Left kidney (tissue), 2 donors: ENCODE measurements around the gene PABPC1L. TPM values are rescaled to one million over a fixed set of nuclear protein-coding genes. Genes with fewer than 3 reads are reported as not detected.

Source experiments
- DNase-seq: peaks from one replicate; pipeline ENCODE4 v3.0.0-alpha.2; 2013
- polyA plus RNA-seq: library from polyadenylated mRNA; unstranded; fragments of 120-200 nt; gene quantifications from one replicate; pipeline ENCODE4 v1.2.1, GENCODE V29; 2013; ENCODE audit not compliant: insufficient read length

Gene PABPC1L
- polyA plus RNA-seq, 1 donor = 105 TPM

GRCh38 chr20:44896583-44896982 lies 13.3 kb upstream of the PABPC1L start:
- no peak for DNase-seq

GRCh38 chr20:44897133-44897532 lies 12.7 kb upstream of the PABPC1L start:
- DNase-seq = no peak

GRCh38 chr20:44900231-44900854 lies 9.5 kb upstream of the PABPC1L start:
- no peak for DNase-seq

GRCh38 chr20:44901974-44902373 lies 7.9 kb upstream of the PABPC1L start:
- no peak for DNase-seq

GRCh38 chr20:44904377-44904776 lies 5.5 kb upstream of the PABPC1L start:
- DNase-seq = no peak

- DNase-seq = no peak
Observed at GRCh38 chr20:44908987-44909871, 631 bp upstream of the PABPC1L start.

GRCh38 chr20:44910690-44911262 lies 916 bp downstream of the PABPC1L start:
- DNase-seq = no peak

- DNase-seq = peak; percentile 50
Observed at GRCh38 chr20:44911264-44911921, 1.5 kb downstream of the PABPC1L start.

- DNase-seq = no peak
Observed at GRCh38 chr20:44912189-44912588, 2.3 kb downstream of the PABPC1L start.

- DNase-seq = no peak
Observed at GRCh38 chr20:44914924-44915323, 5.1 kb downstream of the PABPC1L start.

GRCh38 chr20:44916586-44916985 lies 6.7 kb downstream of the PABPC1L start:
- DNase-seq = no peak

GRCh38 chr20:44917399-44917798 lies 7.5 kb downstream of the PABPC1L start:
- DNase-seq = no peak

- DNase-seq = no peak
Observed at GRCh38 chr20:44918342-44918741, 8.5 kb downstream of the PABPC1L start.

- DNase-seq = no peak
Observed at GRCh38 chr20:44918761-44919160, 8.9 kb downstream of the PABPC1L start.

- DNase-seq = no peak
Observed at GRCh38 chr20:44921447-44921846, 11.6 kb downstream of the PABPC1L start.

GRCh38 chr20:44924541-44924940 lies 14.7 kb downstream of the PABPC1L start:
- DNase-seq = no peak

GRCh38 chr20:44928595-44928994 lies 18.7 kb downstream of the PABPC1L start:
- no peak for DNase-seq

GRCh38 chr20:44930517-44931168 lies 20.8 kb downstream of the PABPC1L start:
- DNase-seq = no peak

GRCh38 chr20:44931911-44932310 lies 22.1 kb downstream of the PABPC1L start:
- no peak for DNase-seq

- no peak for DNase-seq
Observed at GRCh38 chr20:44932916-44933315, 23.1 kb downstream of the PABPC1L start.

GRCh38 chr20:44936510-44936909 lies 26.6 kb downstream of the PABPC1L start:
- DNase-seq = no peak

- no peak for DNase-seq
Observed at GRCh38 chr20:44938637-44939036, 28.8 kb downstream of the PABPC1L start.
